Stomach (tissue), 4 donors: ENCODE data around the gene VDR.

Experiments used
- POLR2A ChIP-seq, 4 donors: fragments of 450-650 bp; IDR thresholded peaks; one replicate each; pipeline ENCODE4 v1.6.1; 2016; ENCODE audit warnings: antibody characterized with exemption in 4 of 4, control low read depth in 2 of 4, mild to moderate bottlenecking in 1 of 4, moderate library complexity in 1 of 4
- TF ChIP-seq, protein P1 (sequence below), 7 experiments: fragments of 450-650 bp in 4 of 7; fragments of 200-600 bp in 3 of 7; sonication (generic) in 3 of 7; IDR thresholded peaks; one replicate each; pipeline ENCODE4 v1.5.1; 2016 to 2019; ENCODE audit warnings: antibody characterized with exemption in 7 of 7, control low read depth in 2 of 7, mild to moderate bottlenecking in 1 of 7

- TF ChIP-seq POLR2A (IDR thresholded peaks at IDR 0.05): no peak
- TF ChIP-seq, protein P1, sequence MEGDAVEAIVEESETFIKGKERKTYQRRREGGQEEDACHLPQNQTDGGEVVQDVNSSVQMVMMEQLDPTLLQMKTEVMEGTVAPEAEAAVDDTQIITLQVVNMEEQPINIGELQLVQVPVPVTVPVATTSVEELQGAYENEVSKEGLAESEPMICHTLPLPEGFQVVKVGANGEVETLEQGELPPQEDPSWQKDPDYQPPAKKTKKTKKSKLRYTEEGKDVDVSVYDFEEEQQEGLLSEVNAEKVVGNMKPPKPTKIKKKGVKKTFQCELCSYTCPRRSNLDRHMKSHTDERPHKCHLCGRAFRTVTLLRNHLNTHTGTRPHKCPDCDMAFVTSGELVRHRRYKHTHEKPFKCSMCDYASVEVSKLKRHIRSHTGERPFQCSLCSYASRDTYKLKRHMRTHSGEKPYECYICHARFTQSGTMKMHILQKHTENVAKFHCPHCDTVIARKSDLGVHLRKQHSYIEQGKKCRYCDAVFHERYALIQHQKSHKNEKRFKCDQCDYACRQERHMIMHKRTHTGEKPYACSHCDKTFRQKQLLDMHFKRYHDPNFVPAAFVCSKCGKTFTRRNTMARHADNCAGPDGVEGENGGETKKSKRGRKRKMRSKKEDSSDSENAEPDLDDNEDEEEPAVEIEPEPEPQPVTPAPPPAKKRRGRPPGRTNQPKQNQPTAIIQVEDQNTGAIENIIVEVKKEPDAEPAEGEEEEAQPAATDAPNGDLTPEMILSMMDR (IDR thresholded peaks at IDR 0.05): no peak
Observed at GRCh38 chr12:47863985-47864384, 40.8 kb downstream of the VDR start.
